Gastroesophageal sphincter (tissue), 4 donors: ENCODE results near the gene PER3. TPM values are rescaled to one million over a fixed set of nuclear protein-coding genes. Genes with fewer than 3 reads are reported as not detected.

Source experiments
- ATAC-seq: fragments of 150-250 bp; one replicate; pipeline ENCODE4 v1.9.1; 2016; ENCODE audit warnings: mild to moderate bottlenecking, moderate library complexity
- H3K27ac ChIP-seq, 4 donors: fragments of 200-600 bp; sonication (generic) in 3 of 4; 1 replicate in 3 of 4; 2 replicates in 1 of 4; pipeline ENCODE4 v1.5.1; 2016 to 2019
- H3K27me3 ChIP-seq: fragments of 200-600 bp; sonication (generic); one replicate; pipeline ENCODE4 v1.5.1; 2019
- H3K36me3 ChIP-seq, 2 donors: fragments of 200-600 bp; sonication (generic); one replicate each; pipeline ENCODE4 v1.5.1; 2019; ENCODE audit warnings: control low read depth in 1 of 2
- H3K4me1 ChIP-seq, 3 donors: fragments of 200-600 bp; sonication (generic); 1 replicate in 2 of 3; 2 replicates in 1 of 3; pipeline ENCODE4 v1.5.1; 2016 to 2019; ENCODE audit warnings: control low read depth in 2 of 3
- H3K4me3 ChIP-seq, 2 donors: fragments of 200-600 bp; sonication (generic); one replicate each; pipeline ENCODE4 v1.5.1; 2019; ENCODE audit warnings: mild to moderate bottlenecking in 1 of 2, moderate library complexity in 1 of 2
- H3K9me3 ChIP-seq, 3 donors: fragments of 200-600 bp; sonication (generic); one replicate each; pipeline ENCODE4 v1.5.1; 2017 to 2019; ENCODE audit warnings: control low read depth in 2 of 3
- CTCF ChIP-seq, 4 experiments: fragments of 200-600 bp in 2 of 4; fragments of 450-650 bp in 2 of 4; sonication (generic) in 1 of 4; IDR thresholded peaks; one replicate each; pipeline ENCODE4 v1.5.1; 2017 to 2019; ENCODE audit warnings: antibody characterized with exemption in 4 of 4, mild to moderate bottlenecking in 2 of 4, moderate library complexity in 2 of 4
- EP300 ChIP-seq: sonication (generic); formaldehyde crosslinking; IDR thresholded peaks from one replicate; pipeline ENCODE4 v1.6.1; 2017; ENCODE audit warnings: antibody characterized with exemption, mild to moderate bottlenecking
- POLR2A ChIP-seq, 2 donors: fragments of 450-650 bp; IDR thresholded peaks; one replicate each; pipeline ENCODE4 v1.6.1; 2017; ENCODE audit warnings: antibody characterized with exemption in 2 of 2, mild to moderate bottlenecking in 2 of 2, moderate library complexity in 1 of 2
- POLR2AphosphoS5 ChIP-seq: sonication (generic); formaldehyde crosslinking; IDR thresholded peaks from one replicate; pipeline ENCODE4 v1.6.1; 2017; ENCODE audit warnings: antibody characterized with exemption
- WGBS, 2 donors: methylation state at CpG; one replicate each; pipeline ENCODE4 v1.1.5; 2018; ENCODE audit warnings: low coverage in 1 of 2; 5-methylcytosine and 5-hydroxymethylcytosine counted together
- total RNA-seq, 4 donors: library from RNA; depleted of rRNA; stranded (reverse); fragments of >200 nt; gene quantifications; one replicate each; pipeline ENCODE4 v1.1.0, GENCODE V29; 2016

PER3 gene
- total RNA-seq, 4 donors from 2014 or later, result 26.8 to 73.2 (median 43.4) TPM

GRCh38 chr1:7747605-7748004 lies 36.5 kb upstream of the PER3 start:
- no peak for TF ChIP-seq EP300
- no peak for ATAC-seq
- WGBS, 2 donors, result 94 to 96% methylated on average over 4 of the region's 5 CpGs

DNA sequence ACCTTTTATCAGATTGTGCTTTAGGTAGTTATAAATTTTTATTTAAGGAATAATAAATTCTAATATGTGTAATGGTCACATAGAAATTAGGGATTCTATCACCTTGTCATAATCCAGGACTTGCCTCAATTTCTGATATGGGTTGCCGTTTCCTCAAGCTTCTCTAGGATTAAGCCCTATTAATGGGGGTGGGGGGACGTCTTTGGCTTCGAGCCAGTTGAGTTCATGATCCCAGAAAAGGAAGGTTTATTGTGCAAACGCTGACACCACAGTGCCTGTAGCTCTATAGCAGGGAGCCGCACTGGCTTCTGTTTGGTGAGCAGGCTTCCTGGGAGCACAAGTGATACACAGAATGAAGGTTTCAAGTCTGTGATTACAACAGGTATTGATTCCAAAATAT lies 35.0 kb upstream of the PER3 start:
- Histone ChIP-seq H3K4me1 (peaks cover 0 to 18% (median 3%) of the 10 kb centered on the region in 3 donors), H3K9me3 (no peaks in the 10 kb centered on the region), H3K4me3 (no peak overlapping the region), H3K27me3 (no peaks in the 10 kb centered on the region), H3K36me3 (peaks cover 0 to 25% of the 10 kb centered on the region in 2 donors), H3K27ac (no peak overlapping the region)
- no peak for TF ChIP-seq CTCF (IDR thresholded peaks at IDR 0.05)
- no peak for TF ChIP-seq POLR2AphosphoS5
- no peak for TF ChIP-seq EP300
- no peak for TF ChIP-seq POLR2A (IDR thresholded peaks at IDR 0.05)
- 39 to 56% methylated on average over 3 to 5 of the region's 5 CpGs for WGBS, 2 donors
- no peak for ATAC-seq

More at GRCh38 chr1:7747605-7748004, 36.5 kb upstream of the PER3 start:
- Histone ChIP-seq H3K4me3 (no peak overlapping the region), H3K27me3 (no peaks in the 10 kb centered on the region), H3K4me1 (peaks cover 0 to 10% (median 0%) of the 10 kb centered on the region in 3 donors), H3K27ac (no peak overlapping the region), H3K9me3 (no peaks in the 10 kb centered on the region), H3K36me3 (peaks cover 0 to 25% of the 10 kb centered on the region in 2 donors)

GRCh38 chr1:7751174-7751573 lies 32.9 kb upstream of the PER3 start:
- H3K27me3 ChIP-seq, result no peaks in the 10 kb centered on the region
- 89 to 94% methylated on average over 5 to 11 of the region's 11 CpGs for WGBS, 2 donors
- H3K4me1 ChIP-seq, result peaks cover 0 to 18% (median 3%) of the 10 kb centered on the region in 3 donors
- no peak for TF ChIP-seq POLR2A (IDR thresholded peaks at IDR 0.05)
- TF ChIP-seq CTCF (IDR thresholded peaks at IDR 0.05), result no peak
- TF ChIP-seq EP300, result no peak
- no peak for TF ChIP-seq POLR2AphosphoS5
- peaks cover 0 to 10% of the 10 kb centered on the region in 2 donors for H3K36me3 ChIP-seq
- H3K4me3 ChIP-seq, result no peak overlapping the region
- H3K9me3 ChIP-seq, result no peaks in the 10 kb centered on the region
- ATAC-seq, result no peak
- no peak overlapping the region for H3K27ac ChIP-seq

GRCh38 chr1:7752512-7753417 lies 31.3 kb upstream of the PER3 start:
- H3K4me3 ChIP-seq, result peak overlapping the region; percentile 43
- H3K27ac ChIP-seq, result peak overlapping the region; percentile 12 to 68 (median 38)
- ATAC-seq, result peak; percentile 81
- no peaks in the 10 kb centered on the region for H3K27me3 ChIP-seq
- H3K36me3 ChIP-seq, result peaks cover 0 to 6% of the 10 kb centered on the region in 2 donors
- TF ChIP-seq EP300, result no peak
- TF ChIP-seq POLR2A (IDR thresholded peaks at IDR 0.05), result no peak
- peak; percentile 75 to 91 (median 85) for TF ChIP-seq CTCF (IDR thresholded peaks at IDR 0.05)
- TF ChIP-seq POLR2AphosphoS5, result peak; percentile 40
- H3K9me3 ChIP-seq, result no peaks in the 10 kb centered on the region
- peaks cover 0 to 18% (median 3%) of the 10 kb centered on the region in 3 donors for H3K4me1 ChIP-seq
- 16% methylated on average over 13 to 17 of the region's 18 CpGs for WGBS, 2 donors

GRCh38 chr1:7753641-7754040 lies 30.4 kb upstream of the PER3 start:
- Histone ChIP-seq H3K4me3 (no peak overlapping the region), H3K9me3 (no peaks in the 10 kb centered on the region), H3K36me3 (no peaks in the 10 kb centered on the region), H3K27me3 (no peaks in the 10 kb centered on the region), H3K4me1 (peaks cover 0 to 18% (median 3%) of the 10 kb centered on the region in 3 donors), H3K27ac (no peak overlapping the region)
- ATAC-seq, result no peak
- WGBS, 2 donors, result 65 to 79% methylated on average over 3 of the region's 3 CpGs
- TF ChIP-seq POLR2A (IDR thresholded peaks at IDR 0.05), result no peak
- no peak for TF ChIP-seq POLR2AphosphoS5
- no peak for TF ChIP-seq EP300
- no peak for TF ChIP-seq CTCF (IDR thresholded peaks at IDR 0.05)
